K562 (cell line): ENCODE data around the gene BTRC. TPM values are rescaled to one million over a fixed set of nuclear protein-coding genes. Genes with fewer than 3 reads are reported as not detected.

Experiments used
- ATAC-seq: fragments of 200-7000 bp; cut with Tn5 transposase; 3 replicates; pipeline ENCODE4 v1.9.1; 2020; ENCODE audit warnings: moderate library complexity
- BruUV-seq: library from RNA; stranded (reverse); fragments of 400-500 nt; replicated peaks from 2 replicates; lab custom pipeline; 2021; lab: Mats Ljungman, UMichigan
- CTCF ChIA-PET: fragments of 300-600 bp; formaldehyde crosslinking; extraction: SDS; loops from one replicate; lab custom pipeline; 2021; ENCODE audit warnings: low intra/inter-chr PET ratio; lab: Yijun Ruan, JAX
- POLR2A ChIA-PET: fragments of 300-600, 350-650 bp; sonication (Branson Sonifier 250); formaldehyde crosslinking; extraction: SDS; loops from one replicate; lab custom pipeline; 2021; ENCODE audit warnings: antibody characterized with exemption, inconsistent platforms; lab: Yijun Ruan, JAX
- DNase-seq, 4 experiments: peaks; one replicate each; pipeline versions ENCODE4 v3.0.0 to v3.0.0-alpha.2; 2011 to 2018; ENCODE audit warnings: low spot score in 3 of 4, mixed read lengths in 3 of 4; ENCODE audit errors: extremely low read depth in 1 of 4
- FAIRE-seq: peaks from 2 replicates; lab custom pipeline; 2011; peaks lifted over from hg19 to GRCh38; lab: Jason Lieb, UNC
- H2AFZ ChIP-seq: 2 replicates; pipeline ENCODE4 v1.6.0; 2011; ENCODE audit warnings: low read depth, low read length, control low read depth, inconsistent platforms
- H3K27ac ChIP-seq: fragments of 200-600 bp; 3 replicates; pipeline ENCODE4 v1.8.0; 2011; ENCODE audit warnings: low read depth, mild to moderate bottlenecking, control low read depth, inconsistent platforms, low read length, moderate library complexity, mixed read lengths; ENCODE audit errors: extremely low read depth
- H3K27me3 ChIP-seq, 2 experiments: fragments of 300-600 bp in 1 of 2; 2 replicates in 1 of 2; 3 replicates in 1 of 2; pipeline versions ENCODE4 v1.6.0 to v1.8.0; 2011; ENCODE audit warnings: inconsistent platforms in 2 of 2, low read length in 2 of 2, mild to moderate bottlenecking in 1 of 2, mixed read lengths in 1 of 2, moderate library complexity in 1 of 2; ENCODE audit not compliant: control insufficient read depth in 2 of 2, insufficient read depth in 2 of 2
- H3K36me3 ChIP-seq: fragments of 300-600 bp; 3 replicates; pipeline ENCODE4 v1.8.0; 2011; ENCODE audit warnings: mild to moderate bottlenecking, low read length, inconsistent platforms; ENCODE audit not compliant: control insufficient read depth, insufficient read depth
- H3K4me1 ChIP-seq, 2 experiments: fragments of 200-600 bp in 1 of 2; replicated peaks in 1 of 2; 2 replicates in 1 of 2; 3 replicates in 1 of 2; pipeline versions ENCODE4 v1.5.1 to v1.8.0; 2011; ENCODE audit warnings: inconsistent platforms in 2 of 2, low read length in 2 of 2, mild to moderate bottlenecking in 1 of 2, mixed read lengths in 1 of 2, moderate library complexity in 1 of 2; ENCODE audit not compliant: control insufficient read depth in 2 of 2, insufficient read depth in 2 of 2
- H3K4me2 ChIP-seq: 2 replicates; pipeline ENCODE4 v1.6.1; 2011; ENCODE audit warnings: low read length, control low read depth, inconsistent platforms, mixed read lengths; ENCODE audit not compliant: insufficient read depth
- H3K4me3 ChIP-seq: fragments of 200-600 bp; sonication (generic), shearing (Covaris generic); 2 replicates; pipeline ENCODE4 v1.5.1; 2016; ENCODE audit warnings: control low read depth, inconsistent platforms
- H3K79me2 ChIP-seq: fragments of 200-600 bp; 3 replicates; pipeline ENCODE4 v1.8.0; 2011; ENCODE audit warnings: low read length, inconsistent platforms; ENCODE audit not compliant: control insufficient read depth, insufficient read depth
- H3K9ac ChIP-seq, 2 experiments: 2 replicates each; pipeline versions ENCODE4 v1.6.0 to v1.6.1; 2011; ENCODE audit warnings: low read depth in 2 of 2, low read length in 2 of 2, control low read depth in 1 of 2, inconsistent platforms in 1 of 2, mild to moderate bottlenecking in 1 of 2, mixed read lengths in 1 of 2; ENCODE audit not compliant: insufficient read depth in 1 of 2
- H3K9me1 ChIP-seq: one replicate; pipeline ENCODE4 v1.6.0; 2011; ENCODE audit warnings: inconsistent platforms, mild to moderate bottlenecking, low read length, moderate library complexity; ENCODE audit not compliant: control insufficient read depth, insufficient read depth
- H3K9me3 ChIP-seq: replicated peaks from 2 replicates; pipeline ENCODE4 v1.5.1; 2011; ENCODE audit warnings: low read depth, low read length, inconsistent platforms; ENCODE audit not compliant: control insufficient read depth, insufficient read depth
- H4K20me1 ChIP-seq: replicated peaks from 2 replicates; pipeline ENCODE4 v1.6.1; 2011; ENCODE audit warnings: low read length, inconsistent platforms, mixed read lengths; ENCODE audit not compliant: control insufficient read depth, insufficient read depth
- ARID1B ChIP-seq: fragments of 450-650 bp; IDR thresholded peaks from 2 replicates; pipeline ENCODE4 v1.6.1; 2016; ENCODE audit warnings: antibody characterized with exemption, mild to moderate bottlenecking, inconsistent platforms
- DIDO1 ChIP-seq: fragments of 450-650 bp; IDR thresholded peaks from 2 replicates; pipeline ENCODE4 v1.6.1; 2016; ENCODE audit warnings: low read depth, missing biosample characterization, missing genetic modification characterization
- L3MBTL2 ChIP-seq: fragments of 450-650 bp; IDR thresholded peaks from 2 replicates; pipeline ENCODE4 v1.6.1; 2016; ENCODE audit warnings: mild to moderate bottlenecking, moderate library complexity
- MTA2 ChIP-seq: fragments of 450-650 bp; IDR thresholded peaks from 2 replicates; pipeline ENCODE4 v1.6.1; 2016; ENCODE audit warnings: low read depth
- SMAD4 ChIP-seq: fragments of 250-450 bp; sonication (Bioruptor Pico); conservative IDR thresholded peaks from 2 replicates; pipeline ENCODE4 v1.8.0; 2021; ENCODE audit warnings: inconsistent platforms, mild to moderate bottlenecking, moderate library complexity
- ZBTB17 ChIP-seq: fragments of 450-650 bp; formaldehyde crosslinking; IDR thresholded peaks from 2 replicates; pipeline ENCODE4 v1.4.0; 2020; ENCODE audit warnings: mild to moderate bottlenecking
- ZBTB7A ChIP-seq: IDR thresholded peaks from 2 replicates; pipeline ENCODE4 v1.6.1; 2011; ENCODE audit warnings: low read depth, mild to moderate bottlenecking, low read length, moderate library complexity, borderline replicate concordance; ENCODE audit not compliant: control insufficient read depth
- WGBS: fragments of 100-300 bp; shearing (Covaris generic); methylation state at CpG from one replicate; pipeline ENCODE4 v1.1.6; 2016; ENCODE audit warnings: low coverage, mixed read lengths; ENCODE audit not compliant: insufficient coverage; ENCODE audit errors: missing lambda C conversion rate; 5-methylcytosine and 5-hydroxymethylcytosine counted together
- in situ Hi-C: fragments of 300-500 bp; cut with MboI; formaldehyde crosslinking; loops from 4 replicates; pipeline ENCODE4 v1.15.0; 2018; ENCODE audit warnings: inconsistent platforms, mixed read lengths
- intact Hi-C: fragments of 100-400 bp; cut with micrococcal nuclease; formaldehyde crosslinking; loops from 2 replicates; pipeline ENCODE4 v1.14.2; 2022
- polyA plus RNA-seq, 8 experiments: library from polyadenylated mRNA; depleted of rRNA in 4 of 8; stranded (reverse) in 5 of 8; unstranded in 3 of 8; fragments of >200 nt; fragmentation: Nextera tagmentation in 2 of 8; fragmentation: Illumina TruSeq in 1 of 8; extraction: Ambion mirVana in 2 of 8; extraction: Trizol in 1 of 8; gene quantifications; 2 replicates each; pipeline versions ENCODE4 v1.2.1 to v1.2.3, GENCODE V29; 2011 to 2014; ENCODE audit warnings: inconsistent platforms in 1 of 8, missing spikeins in 1 of 8
- total RNA-seq, 7 experiments: library from RNA; depleted of rRNA in 6 of 7; stranded (reverse); fragments of >200 nt in 6 of 7; fragmentation: Illumina TruSeq in 2 of 7; extraction: Trizol in 2 of 7; gene quantifications; 2 replicates each; pipeline versions ENCODE4 v1.2.1 to v1.2.3, GENCODE V29; 2011 to 2021; ENCODE audit warnings: low replicate concordance in 1 of 7
- TF ChIP-seq, protein P1 (sequence below), 2 experiments: fragments of 450-650 bp; conservative IDR thresholded peaks; 2 replicates each; pipeline ENCODE4 v1.6.1; 2017; ENCODE audit warnings: mild to moderate bottlenecking in 2 of 2, moderate library complexity in 2 of 2
- TF ChIP-seq, protein P2 (sequence below), 2 experiments: fragments of 450-650 bp; IDR thresholded peaks; 2 replicates each; pipeline ENCODE4 v1.6.1; 2016; ENCODE audit warnings: mild to moderate bottlenecking in 2 of 2, borderline replicate concordance in 1 of 2, low read depth in 1 of 2, moderate library complexity in 1 of 2
- TF ChIP-seq, protein P3 (sequence below): fragments of 250-450 bp; sonication (Bioruptor Pico); IDR thresholded peaks from 2 replicates; pipeline ENCODE4 v1.8.0; 2021; ENCODE audit warnings: borderline replicate concordance, mild to moderate bottlenecking, moderate library complexity; ENCODE audit not compliant: poor library complexity, severe bottlenecking

Gene BTRC
- total and polyA plus RNA-seq, 9 of the 15 experiments (the other 6 are each of a cell fraction or from before 2014, with no cell fraction given): 1.6 to 15.4 (median 7.0) TPM

- DNase-seq (no peak), ATAC-seq (no peak), FAIRE-seq (no peak)
- H3K4me3 ChIP-seq: no peak overlapping the region
- no peaks in the 10 kb centered on the region for H3K36me3 ChIP-seq
- H3K27ac ChIP-seq: no peak overlapping the region
- H3K9ac ChIP-seq: no peak overlapping the region
- H3K9me1 ChIP-seq: no peaks in the 10 kb centered on the region
- H3K4me2 ChIP-seq: no peak overlapping the region
- BruUV-seq: no TSS peak
- no peaks in the 10 kb centered on the region for H4K20me1 ChIP-seq
- intact Hi-C loops: no loop called here
- no peak overlapping the region for H2AFZ ChIP-seq
- WGBS: 43% methylated on average over 3 of the region's 4 CpGs
- no peaks in the 10 kb centered on the region for H3K79me2 ChIP-seq
- peaks cover 0 to 2% of the 10 kb centered on the region in 2 experiments; a peak in 2 of 5 replicates for H3K4me1 ChIP-seq
- no peaks in the 10 kb centered on the region for H3K27me3 ChIP-seq
- in situ Hi-C loops: no loop called here
- H3K9me3 ChIP-seq: no peaks in the 10 kb centered on the region
- ChIA-PET POLR2A (interaction anchor here (0.6 to 2.8 kb wide), 2 partner anchors 11 to 80 kb away, joined by 3 to 10 read pairs; no protein-coding TSS in a partner anchor), CTCF (no interaction called here)
- TF ChIP-seq SMAD4 (CRISPR knock-in tag) (no peak), DIDO1 (tag) (no peak), ZBTB17 (CRISPR knock-in tag) (no peak), ARID1B (no peak), L3MBTL2 (no peak), ZBTB7A (no peak), MTA2 (no peak)
- TF ChIP-seq, protein P1, sequence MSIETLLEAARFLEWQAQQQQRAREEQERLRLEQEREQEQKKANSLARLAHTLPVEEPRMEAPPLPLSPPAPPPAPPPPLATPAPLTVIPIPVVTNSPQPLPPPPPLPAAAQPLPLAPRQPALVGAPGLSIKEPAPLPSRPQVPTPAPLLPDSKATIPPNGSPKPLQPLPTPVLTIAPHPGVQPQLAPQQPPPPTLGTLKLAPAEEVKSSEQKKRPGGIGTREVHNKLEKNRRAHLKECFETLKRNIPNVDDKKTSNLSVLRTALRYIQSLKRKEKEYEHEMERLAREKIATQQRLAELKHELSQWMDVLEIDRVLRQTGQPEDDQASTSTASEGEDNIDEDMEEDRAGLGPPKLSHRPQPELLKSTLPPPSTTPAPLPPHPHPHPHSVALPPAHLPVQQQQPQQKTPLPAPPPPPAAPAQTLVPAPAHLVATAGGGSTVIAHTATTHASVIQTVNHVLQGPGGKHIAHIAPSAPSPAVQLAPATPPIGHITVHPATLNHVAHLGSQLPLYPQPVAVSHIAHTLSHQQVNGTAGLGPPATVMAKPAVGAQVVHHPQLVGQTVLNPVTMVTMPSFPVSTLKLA (conservative IDR thresholded peaks at IDR 0.05): no peak
- TF ChIP-seq, protein P2, sequence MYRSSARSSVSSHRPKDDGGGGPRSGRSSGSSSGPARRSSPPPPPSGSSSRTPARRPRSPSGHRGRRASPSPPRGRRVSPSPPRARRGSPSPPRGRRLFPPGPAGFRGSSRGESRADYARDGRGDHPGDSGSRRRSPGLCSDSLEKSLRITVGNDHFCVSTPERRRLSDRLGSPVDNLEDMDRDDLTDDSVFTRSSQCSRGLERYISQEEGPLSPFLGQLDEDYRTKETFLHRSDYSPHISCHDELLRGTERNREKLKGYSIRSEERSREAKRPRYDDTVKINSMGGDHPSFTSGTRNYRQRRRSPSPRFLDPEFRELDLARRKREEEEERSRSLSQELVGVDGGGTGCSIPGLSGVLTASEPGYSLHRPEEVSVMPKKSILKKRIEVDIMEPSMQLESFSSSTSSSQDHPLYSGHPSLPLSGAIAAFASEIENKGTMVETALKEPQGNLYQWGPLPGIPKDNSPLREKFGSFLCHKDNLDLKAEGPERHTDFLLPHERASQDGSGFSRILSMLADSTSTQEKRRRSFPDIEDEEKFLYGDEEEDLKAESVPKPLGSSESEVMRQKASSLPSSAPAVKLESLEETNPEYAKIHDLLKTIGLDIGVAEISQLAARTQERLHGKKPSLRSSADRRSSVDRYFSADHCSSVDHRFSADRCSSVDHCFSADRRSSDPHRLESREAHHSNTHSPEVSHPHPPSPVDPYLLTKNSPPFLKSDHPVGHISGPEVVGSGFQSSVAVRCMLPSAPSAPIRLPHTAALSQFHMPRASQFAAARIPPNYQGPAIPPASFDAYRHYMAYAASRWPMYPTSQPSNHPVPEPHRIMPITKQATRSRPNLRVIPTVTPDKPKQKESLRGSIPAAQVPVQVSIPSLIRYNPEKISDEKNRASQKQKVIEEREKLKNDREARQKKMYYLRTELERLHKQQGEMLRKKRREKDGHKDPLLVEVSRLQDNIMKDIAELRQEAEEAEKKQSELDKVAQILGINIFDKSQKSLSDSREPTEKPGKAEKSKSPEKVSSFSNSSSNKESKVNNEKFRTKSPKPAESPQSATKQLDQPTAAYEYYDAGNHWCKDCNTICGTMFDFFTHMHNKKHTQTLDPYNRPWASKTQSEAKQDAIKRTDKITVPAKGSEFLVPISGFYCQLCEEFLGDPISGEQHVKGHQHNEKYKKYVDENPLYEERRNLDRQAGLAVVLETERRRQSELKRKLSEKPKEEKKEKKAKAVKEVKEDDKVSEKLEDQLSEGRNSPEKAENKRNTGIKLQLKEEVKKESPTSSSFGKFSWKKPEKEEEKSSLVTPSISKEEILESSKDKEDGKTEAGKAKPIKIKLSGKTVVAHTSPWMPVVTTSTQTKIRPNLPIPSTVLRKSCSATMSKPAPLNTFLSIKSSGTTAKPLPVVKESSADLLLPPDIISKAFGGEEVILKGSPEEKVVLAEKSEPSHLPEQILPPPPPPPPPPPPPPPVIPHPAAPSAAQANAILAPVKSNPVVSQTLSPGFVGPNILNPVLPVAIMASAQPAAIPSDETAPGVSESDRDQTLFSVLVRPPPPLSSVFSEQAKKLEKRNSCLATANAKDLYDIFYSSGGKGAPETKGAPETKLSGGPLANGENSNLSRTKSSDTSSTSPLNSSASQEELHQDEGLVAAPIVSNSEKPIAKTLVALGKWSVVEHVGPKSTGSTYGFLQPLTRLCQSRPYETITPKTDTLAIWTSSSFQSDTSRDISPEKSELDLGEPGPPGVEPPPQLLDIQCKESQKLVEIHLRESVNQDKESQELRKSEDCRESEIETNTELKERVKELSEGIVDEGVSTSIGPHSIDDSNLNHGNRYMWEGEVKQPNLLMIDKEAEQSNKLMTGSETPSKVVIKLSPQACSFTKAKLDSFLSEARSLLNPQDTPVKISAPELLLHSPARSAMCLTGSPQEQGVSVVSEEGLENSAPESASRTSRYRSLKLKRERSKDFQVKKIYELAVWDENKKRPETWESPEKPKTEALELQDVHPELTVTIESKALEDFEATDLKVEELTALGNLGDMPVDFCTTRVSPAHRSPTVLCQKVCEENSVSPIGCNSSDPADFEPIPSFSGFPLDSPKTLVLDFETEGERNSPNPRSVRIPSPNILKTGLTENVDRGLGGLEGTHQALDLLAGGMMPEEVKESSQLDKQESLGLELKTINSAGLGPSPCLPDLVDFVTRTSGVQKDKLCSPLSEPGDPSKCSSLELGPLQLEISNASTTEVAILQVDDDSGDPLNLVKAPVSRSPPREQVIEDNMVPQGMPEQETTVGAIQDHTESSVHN (IDR thresholded peaks at IDR 0.05; ENCODE audit: borderline replicate concordance in 1 of 2, low read depth in 1 of 2): no peak
- TF ChIP-seq, protein P3, sequence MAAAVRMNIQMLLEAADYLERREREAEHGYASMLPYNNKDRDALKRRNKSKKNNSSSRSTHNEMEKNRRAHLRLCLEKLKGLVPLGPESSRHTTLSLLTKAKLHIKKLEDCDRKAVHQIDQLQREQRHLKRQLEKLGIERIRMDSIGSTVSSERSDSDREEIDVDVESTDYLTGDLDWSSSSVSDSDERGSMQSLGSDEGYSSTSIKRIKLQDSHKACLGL (CRISPR knock-in tag): no peak
Measured at GRCh38 chr10:101464082-101464481, 110.1 kb downstream of the BTRC start.
